Stomach (tissue), 9 donors: ENCODE measurements around the gene KRTAP4-5. TPM values are rescaled to one million over a fixed set of nuclear protein-coding genes. Genes with fewer than 3 reads are reported as not detected.
"Not testable (repeated sequence)": the region's sequence is repeated elsewhere in the genome, so short reads cannot be mapped to it uniquely, and the experiment has no call there.

Source experiments
- DNase-seq, 2 donors: peaks; one replicate each; pipeline versions ENCODE4 v3.0.0 to v3.0.0-alpha.2; 2013 to 2019
- H3K27ac ChIP-seq, 5 donors: fragments of 200-600 bp in 4 of 5; sonication (generic) in 4 of 5; one replicate each; pipeline ENCODE4 v1.5.1; 2013 to 2019; ENCODE audit warnings: mild to moderate bottlenecking in 1 of 5, moderate library complexity in 1 of 5
- H3K27me3 ChIP-seq, 3 donors: fragments of 200-600 bp; sonication (generic); one replicate each; pipeline ENCODE4 v1.5.1; 2017 to 2019; ENCODE audit warnings: mixed run types in 1 of 3
- H3K36me3 ChIP-seq, 4 donors: fragments of 200-600 bp; sonication (generic); 1 replicate in 3 of 4; 2 replicates in 1 of 4; pipeline ENCODE4 v1.5.1; 2016 to 2019
- H3K4me1 ChIP-seq, 4 donors: fragments of 200-600 bp; sonication (generic); one replicate each; pipeline ENCODE4 v1.5.1; 2016 to 2019
- H3K4me3 ChIP-seq, 4 donors: fragments of 200-600 bp; sonication (generic) in 3 of 4; one replicate each; pipeline ENCODE4 v1.5.1; 2016 to 2019; ENCODE audit warnings: mild to moderate bottlenecking in 1 of 4
- H3K9me3 ChIP-seq, 4 donors: fragments of 200-600 bp; sonication (generic); one replicate each; pipeline ENCODE4 v1.5.1; 2016 to 2019
- EP300 ChIP-seq: sonication (generic); formaldehyde crosslinking; IDR thresholded peaks from one replicate; pipeline ENCODE4 v1.6.1; 2017; ENCODE audit warnings: antibody characterized with exemption
- POLR2A ChIP-seq, 4 donors: fragments of 450-650 bp; IDR thresholded peaks; one replicate each; pipeline ENCODE4 v1.6.1; 2016; ENCODE audit warnings: antibody characterized with exemption in 4 of 4, control low read depth in 2 of 4, mild to moderate bottlenecking in 1 of 4, moderate library complexity in 1 of 4
- POLR2AphosphoS5 ChIP-seq, 3 donors: sonication (generic); formaldehyde crosslinking; IDR thresholded peaks; one replicate each; pipeline ENCODE4 v1.6.1; 2016; ENCODE audit warnings: antibody characterized with exemption in 3 of 3
- WGBS, 5 donors: extraction: QIAGEN DNeasy Blood & Tissue Kit in 3 of 5; methylation state at CpG; one replicate each; pipeline versions ENCODE4 v1.1.5 to v1.1.7; 2013 to 2018; 5-methylcytosine and 5-hydroxymethylcytosine counted together
- intact Hi-C: fragments of 100-400 bp; cut with DNase I; formaldehyde crosslinking; loops from one replicate; pipeline ENCODE4 v1.15.1; 2023; ENCODE audit warnings: low total_unique reads
- polyA plus RNA-seq, 3 donors: library from polyadenylated mRNA; stranded (reverse); fragments of 200-250 nt; gene quantifications; one replicate each; pipeline ENCODE4 v1.2.3, GENCODE V29; 2013
- total RNA-seq, 5 donors: library from RNA; depleted of rRNA; stranded (reverse); fragments of >200 nt; gene quantifications; one replicate each; pipeline versions ENCODE4 v1.1.0 to v1.2.3, GENCODE V29; 2014 to 2016
- TF ChIP-seq, protein P1 (sequence below), 7 experiments: fragments of 450-650 bp in 4 of 7; fragments of 200-600 bp in 3 of 7; sonication (generic) in 3 of 7; IDR thresholded peaks; one replicate each; pipeline ENCODE4 v1.5.1; 2016 to 2019; ENCODE audit warnings: antibody characterized with exemption in 7 of 7, control low read depth in 2 of 7, mild to moderate bottlenecking in 1 of 7
- donor health status: healthy with polysubstance abuse.
- donor health status: Bipolar disorder and iron deficiency.
- donor health status: healthy.

KRTAP4-5 gene
- total and polyA plus RNA-seq, 8 donors, result not detected

GRCh38 chr17:41133880-41134735 lies 15.5 kb downstream of the KRTAP4-5 start:
- no peak overlapping the region for H3K4me3 ChIP-seq
- no peak overlapping the region for H3K27ac ChIP-seq
- intact Hi-C loops, result no loop called here
- no peak for TF ChIP-seq POLR2A (IDR thresholded peaks at IDR 0.05)
- no peak for TF ChIP-seq POLR2AphosphoS5 (IDR thresholded peaks at IDR 0.05)
- TF ChIP-seq, protein P1, sequence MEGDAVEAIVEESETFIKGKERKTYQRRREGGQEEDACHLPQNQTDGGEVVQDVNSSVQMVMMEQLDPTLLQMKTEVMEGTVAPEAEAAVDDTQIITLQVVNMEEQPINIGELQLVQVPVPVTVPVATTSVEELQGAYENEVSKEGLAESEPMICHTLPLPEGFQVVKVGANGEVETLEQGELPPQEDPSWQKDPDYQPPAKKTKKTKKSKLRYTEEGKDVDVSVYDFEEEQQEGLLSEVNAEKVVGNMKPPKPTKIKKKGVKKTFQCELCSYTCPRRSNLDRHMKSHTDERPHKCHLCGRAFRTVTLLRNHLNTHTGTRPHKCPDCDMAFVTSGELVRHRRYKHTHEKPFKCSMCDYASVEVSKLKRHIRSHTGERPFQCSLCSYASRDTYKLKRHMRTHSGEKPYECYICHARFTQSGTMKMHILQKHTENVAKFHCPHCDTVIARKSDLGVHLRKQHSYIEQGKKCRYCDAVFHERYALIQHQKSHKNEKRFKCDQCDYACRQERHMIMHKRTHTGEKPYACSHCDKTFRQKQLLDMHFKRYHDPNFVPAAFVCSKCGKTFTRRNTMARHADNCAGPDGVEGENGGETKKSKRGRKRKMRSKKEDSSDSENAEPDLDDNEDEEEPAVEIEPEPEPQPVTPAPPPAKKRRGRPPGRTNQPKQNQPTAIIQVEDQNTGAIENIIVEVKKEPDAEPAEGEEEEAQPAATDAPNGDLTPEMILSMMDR (IDR thresholded peaks at IDR 0.05), result no peak
- no peak for TF ChIP-seq EP300
- no peaks in the 10 kb centered on the region for H3K36me3 ChIP-seq
- no peaks in the 10 kb centered on the region for H3K4me1 ChIP-seq
- 59 to 76% (median 65%) methylated on average over 2 of the region's 2 CpGs for WGBS, 5 donors
- H3K27me3 ChIP-seq, result no peaks in the 10 kb centered on the region
- peaks cover 0 to 5% (median 0%) of the 10 kb centered on the region in 4 donors for H3K9me3 ChIP-seq
- no peak for DNase-seq

DNA sequence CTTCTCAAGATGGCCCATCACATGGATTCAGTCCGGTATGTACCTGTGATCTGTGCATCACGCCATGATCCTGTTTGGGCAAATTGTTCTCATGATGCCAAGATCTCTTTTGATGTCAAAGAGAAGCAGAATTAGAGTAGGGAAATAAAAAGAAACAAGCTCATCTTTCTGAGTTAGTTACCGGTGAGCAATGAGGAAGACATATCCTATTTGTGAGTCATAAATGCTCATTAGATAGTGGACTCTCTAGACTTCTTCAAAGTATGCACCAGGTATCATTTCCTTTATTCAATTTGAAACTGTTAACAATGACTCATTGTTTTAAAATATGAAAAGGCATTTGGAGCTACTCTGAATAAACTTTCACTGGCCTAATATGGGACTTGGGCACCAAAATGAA lies 17.6 kb downstream of the KRTAP4-5 start:
- DNase-seq, result no peak
- no peaks in the 10 kb centered on the region for H3K36me3 ChIP-seq
- no peak overlapping the region for H3K4me3 ChIP-seq
- H3K4me1 ChIP-seq, result no peaks in the 10 kb centered on the region
- no peak overlapping the region for H3K27ac ChIP-seq
- TF ChIP-seq POLR2A (IDR thresholded peaks at IDR 0.05) (no peak), POLR2AphosphoS5 (IDR thresholded peaks at IDR 0.05) (no peak)
- no peaks in the 10 kb centered on the region for H3K9me3 ChIP-seq
- intact Hi-C loops, result no loop called here
- 79 to 87% (median 81%) methylated on average over 3 of the region's 3 CpGs for WGBS, 5 donors
- H3K27me3 ChIP-seq, result no peaks in the 10 kb centered on the region

GRCh38 chr17:41127371-41127770 lies 22.3 kb downstream of the KRTAP4-5 start:
- Histone ChIP-seq H3K27ac (no peak overlapping the region), H3K9me3 (no peaks in the 10 kb centered on the region), H3K4me3 (no peak overlapping the region), H3K27me3 (peaks cover 0 to 8% (median 6%) of the 10 kb centered on the region in 3 donors), H3K4me1 (no peaks in the 10 kb centered on the region), H3K36me3 (no peaks in the 10 kb centered on the region)
- no peak for DNase-seq
- 28 to 56% (median 41%) methylated on average over 1 of the region's 1 CpG for WGBS, 5 donors
- intact Hi-C loops, result no loop called here
- TF ChIP-seq, protein P1 (IDR thresholded peaks at IDR 0.05), result no peak
- TF ChIP-seq POLR2AphosphoS5 (IDR thresholded peaks at IDR 0.05) (no peak), EP300 (no peak), POLR2A (IDR thresholded peaks at IDR 0.05) (no peak)

DNA sequence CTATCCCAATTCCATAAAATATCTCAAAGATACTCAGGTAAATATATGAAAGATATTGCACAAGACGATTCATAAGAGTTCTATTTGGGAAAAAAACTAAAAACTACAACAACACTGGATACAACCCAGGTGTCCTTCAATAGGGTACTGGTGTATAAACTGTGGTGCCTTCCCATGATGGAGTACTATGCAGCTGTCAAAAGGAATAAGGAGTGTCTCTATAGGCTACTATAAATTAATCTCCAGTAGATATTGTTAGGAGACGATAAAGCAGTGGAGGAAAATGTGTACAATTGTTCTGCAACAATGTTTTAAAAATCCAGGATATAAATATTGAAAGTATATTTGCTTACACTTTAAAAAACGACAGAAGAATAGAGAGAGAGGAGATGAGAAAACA lies 23.2 kb downstream of the KRTAP4-5 start:
- no peaks in the 10 kb centered on the region for H3K36me3 ChIP-seq
- intact Hi-C loops, result no loop called here
- H3K9me3 ChIP-seq, result no peaks in the 10 kb centered on the region
- H3K27me3 ChIP-seq, result peaks cover 0 to 8% (median 6%) of the 10 kb centered on the region in 3 donors
- H3K27ac ChIP-seq, result no peak overlapping the region
- no peak for DNase-seq
- TF ChIP-seq POLR2AphosphoS5 (IDR thresholded peaks at IDR 0.05) (no peak), POLR2A (IDR thresholded peaks at IDR 0.05) (no peak), EP300 (no peak)
- no peaks in the 10 kb centered on the region for H3K4me1 ChIP-seq
- WGBS, 5 donors, result 78 to 86% (median 86%) methylated on average over 3 of the region's 3 CpGs
- H3K4me3 ChIP-seq, result no peak overlapping the region

GRCh38 chr17:41125064-41125463 lies 24.6 kb downstream of the KRTAP4-5 start:
- DNase-seq, result no peak
- Histone ChIP-seq H3K36me3 (no peaks in the 10 kb centered on the region), H3K4me1 (no peaks in the 10 kb centered on the region), H3K27ac (no peak overlapping the region), H3K27me3 (peaks cover 0 to 8% (median 6%) of the 10 kb centered on the region in 3 donors), H3K9me3 (no peaks in the 10 kb centered on the region), H3K4me3 (no peak overlapping the region)
- intact Hi-C loops, result no loop called here
- 72 to 99% (median 97%) methylated on average over 2 of the region's 2 CpGs for WGBS, 5 donors
- TF ChIP-seq POLR2A (IDR thresholded peaks at IDR 0.05), result no peak
- TF ChIP-seq, protein P1 (IDR thresholded peaks at IDR 0.05), result no peak
- no peak for TF ChIP-seq EP300
- no peak for TF ChIP-seq POLR2AphosphoS5 (IDR thresholded peaks at IDR 0.05)

DNA sequence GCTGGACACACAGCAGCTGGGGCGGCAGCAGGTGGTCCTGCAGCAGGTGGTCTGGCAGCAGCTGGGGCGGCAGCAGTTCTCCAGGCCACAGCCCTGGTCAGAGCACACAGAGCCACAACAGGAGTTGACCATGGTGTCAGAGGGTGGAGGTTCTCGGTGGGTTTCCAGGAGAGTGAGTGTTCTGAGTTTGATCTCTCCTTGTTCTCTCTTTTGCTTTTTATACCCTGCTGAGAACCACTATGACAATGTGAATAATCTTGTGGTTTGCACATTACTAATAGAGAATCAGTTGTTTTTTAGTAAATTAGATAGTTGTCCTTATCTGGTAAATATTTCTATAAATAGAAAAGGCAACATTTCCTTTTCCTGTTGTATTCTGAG lies 25.6 kb downstream of the KRTAP4-5 start, which contains the start of gene KRTAP4-12:
Gene KRTAP4-12 (minus strand): TSS at position 192 of the 381 bp plus-strand sequence. CDS start 60 bp downstream, at position 132.
- H3K36me3 ChIP-seq, H3K4me3 ChIP-seq, DNase-seq, intact Hi-C loops, H3K4me1 ChIP-seq, H3K27ac ChIP-seq, H3K27me3 ChIP-seq, H3K9me3 ChIP-seq: not testable (repeated sequence)
- 56 to 88% (median 75%) methylated on average over 2 to 3 of the region's 3 CpGs for WGBS, 5 donors

- intact Hi-C loops, H3K36me3 ChIP-seq, H3K4me3 ChIP-seq, H3K4me1 ChIP-seq, H3K27me3 ChIP-seq, H3K9me3 ChIP-seq, DNase-seq, H3K27ac ChIP-seq: not testable (repeated sequence)
- 68 to 82% (median 76%) methylated on average over 8 to 12 of the region's 12 CpGs for WGBS, 5 donors
These were observed 26.2 kb downstream of the KRTAP4-5 start for GRCh38 chr17:41123292-41123990.
